Dermis blood vessel endothelial cell (primary cell): Measurements from ENCODE around the gene JAKMIP3. TPM values are rescaled to one million over a fixed set of nuclear protein-coding genes. Genes with fewer than 3 reads are reported as not detected.
A peak's percentile ranks its signal among the peaks of the same experiment; 100 is the strongest.

ENCODE experiments used
- DNase-seq: peaks from one replicate; pipeline ENCODE4 v3.0.0; 2010
- total RNA-seq: library from RNA; depleted of rRNA; stranded (reverse); fragments of >200 nt; gene quantifications from 2 replicates; pipeline ENCODE4 v1.2.3, GENCODE V29; 2014

Gene JAKMIP3
- total RNA-seq, 1 donor from 2014 or later = not detected

- no peak for DNase-seq
Measured at GRCh38 chr10:132044803-132045202, 20.9 kb upstream of the JAKMIP3 start.

- no peak for DNase-seq
Measured at GRCh38 chr10:132045324-132045723, 20.4 kb upstream of the JAKMIP3 start.

DNA sequence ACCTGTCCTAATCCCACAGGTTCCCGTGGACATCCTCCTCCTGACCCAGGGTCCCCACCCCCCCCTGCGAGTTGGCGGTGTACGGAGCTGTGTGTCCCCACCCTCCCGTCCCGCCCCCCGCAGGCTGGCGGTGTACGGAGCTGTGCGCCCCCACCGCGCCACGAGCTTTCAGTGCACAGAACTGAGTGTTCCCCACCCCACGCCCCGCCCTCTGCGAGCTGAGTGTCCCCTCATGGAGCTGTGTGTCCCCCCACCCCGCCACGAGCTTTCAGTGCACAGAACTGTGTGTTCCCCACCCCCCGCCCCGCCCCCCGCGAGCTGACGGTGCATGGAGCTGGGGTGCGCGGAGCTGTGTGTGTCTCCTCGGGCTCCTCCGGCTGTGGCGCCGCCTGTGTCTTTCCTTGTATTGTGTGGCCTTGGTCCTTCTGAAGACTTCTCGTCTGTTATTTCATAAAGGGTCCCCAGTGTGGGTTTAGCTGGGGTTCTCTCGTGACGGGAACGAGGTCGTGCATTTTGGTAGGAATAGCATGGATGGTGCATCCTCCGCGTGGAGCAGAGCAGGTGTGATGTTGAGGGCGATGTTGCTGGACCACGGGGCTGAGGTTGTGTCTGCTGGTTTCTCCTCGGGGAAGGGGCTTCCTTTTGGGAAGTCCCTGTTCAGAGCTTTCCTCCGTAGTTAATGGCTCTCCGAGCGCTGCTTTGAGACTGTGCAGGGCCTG lies 18.0 kb upstream of the JAKMIP3 start:
- no peak for DNase-seq

- DNase-seq = no peak
Measured at GRCh38 chr10:132048294-132048667, 17.5 kb upstream of the JAKMIP3 start.

DNA sequence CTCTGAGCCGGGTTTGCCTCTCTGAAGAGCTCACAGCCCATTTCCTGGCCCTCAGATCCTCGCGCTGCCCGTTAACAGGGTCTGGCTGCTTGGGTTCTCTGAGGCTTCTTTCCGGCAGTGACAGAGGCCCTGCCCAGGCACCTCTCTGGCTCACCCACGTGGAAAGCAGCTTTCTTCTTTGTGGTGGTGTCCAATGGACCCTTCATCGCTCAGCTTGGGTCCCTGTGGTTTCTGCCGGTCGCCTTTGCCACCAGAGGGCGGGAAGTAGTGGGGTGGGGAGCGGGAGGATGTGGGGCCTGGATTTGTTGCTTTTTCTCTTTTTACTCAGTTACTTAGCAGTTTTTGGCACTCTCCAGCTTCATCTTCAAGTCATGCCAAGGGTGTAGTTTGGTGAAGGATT lies 15.6 kb upstream of the JAKMIP3 start:
- DNase-seq = no peak

GRCh38 chr10:132052124-132052523 lies 13.6 kb upstream of the JAKMIP3 start:
- no peak for DNase-seq

- peak; percentile 10 for DNase-seq
Measured at GRCh38 chr10:132054564-132054963, 11.2 kb upstream of the JAKMIP3 start.

DNA sequence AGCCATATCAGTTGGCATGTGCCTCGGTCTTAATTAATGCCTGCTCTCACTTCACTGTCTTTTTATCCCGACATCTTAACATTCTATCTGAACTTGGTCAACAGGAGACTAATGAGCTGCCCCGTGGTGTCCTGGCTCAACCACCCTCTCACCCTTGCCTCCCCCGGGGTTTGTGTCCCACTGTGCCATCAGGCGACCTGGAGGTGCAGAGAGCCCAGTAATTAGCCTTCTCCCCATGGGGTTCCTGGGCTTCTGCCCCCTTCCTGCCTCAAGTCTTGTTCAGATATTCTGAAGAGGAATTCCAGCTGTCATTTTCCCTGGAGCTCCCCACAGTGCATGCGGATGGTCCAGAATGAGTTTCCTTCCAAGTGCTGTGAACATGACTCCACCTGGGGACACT lies 10.1 kb upstream of the JAKMIP3 start:
- DNase-seq = no peak

GRCh38 chr10:132056663-132057062 lies 9.1 kb upstream of the JAKMIP3 start:
- no peak for DNase-seq

DNA sequence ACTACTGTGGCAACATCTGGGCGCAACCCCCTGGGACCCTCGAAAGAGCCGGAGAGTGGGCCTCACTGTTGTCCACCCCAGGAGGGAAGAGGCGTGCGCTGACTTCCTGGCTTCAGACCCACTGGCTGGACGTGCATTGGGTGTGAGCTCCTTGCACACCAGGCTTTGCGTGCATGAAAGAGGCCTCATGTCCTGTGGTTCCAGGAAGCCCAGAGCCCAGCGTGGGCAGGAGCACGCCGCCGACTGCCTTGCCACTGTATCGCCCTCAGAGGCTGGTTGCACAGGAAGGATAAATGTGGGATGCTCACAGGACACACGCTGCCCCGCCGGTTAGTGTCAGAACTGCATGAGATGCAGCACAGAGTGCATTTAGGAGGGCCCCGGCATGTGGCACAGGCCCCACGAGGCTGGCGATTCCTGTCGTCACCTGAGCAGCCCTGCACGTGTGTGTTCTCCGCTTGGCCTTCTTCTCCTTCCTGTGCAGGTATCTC lies 8.5 kb upstream of the JAKMIP3 start:
- DNase-seq = no peak

GRCh38 chr10:132058111-132058745 lies 7.5 kb upstream of the JAKMIP3 start:
- no peak for DNase-seq

GRCh38 chr10:132058793-132059759 lies 6.7 kb upstream of the JAKMIP3 start:
- no peak for DNase-seq

GRCh38 chr10:132059760-132060508 lies 5.8 kb upstream of the JAKMIP3 start:
- DNase-seq = no peak

DNA sequence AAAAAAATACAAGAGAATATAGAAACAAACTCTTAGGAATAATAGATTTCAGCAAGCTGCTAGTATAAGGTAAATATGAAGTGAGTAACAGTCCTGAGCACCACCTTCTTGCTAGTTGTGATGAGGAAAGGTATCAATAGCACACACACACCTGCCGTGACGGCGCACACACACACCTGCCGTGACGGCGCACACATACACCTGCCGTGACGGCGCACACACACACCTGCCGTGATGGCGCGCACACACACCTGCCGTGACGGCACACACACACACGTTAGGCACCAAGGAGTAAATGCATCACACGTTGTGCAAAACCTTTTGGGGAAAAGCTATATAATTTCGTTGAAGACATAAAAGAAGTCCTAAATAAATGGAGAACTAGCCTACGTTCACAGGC lies 4.7 kb upstream of the JAKMIP3 start:
- DNase-seq = no peak

GRCh38 chr10:132061465-132061864 lies 4.3 kb upstream of the JAKMIP3 start:
- no peak for DNase-seq

DNA sequence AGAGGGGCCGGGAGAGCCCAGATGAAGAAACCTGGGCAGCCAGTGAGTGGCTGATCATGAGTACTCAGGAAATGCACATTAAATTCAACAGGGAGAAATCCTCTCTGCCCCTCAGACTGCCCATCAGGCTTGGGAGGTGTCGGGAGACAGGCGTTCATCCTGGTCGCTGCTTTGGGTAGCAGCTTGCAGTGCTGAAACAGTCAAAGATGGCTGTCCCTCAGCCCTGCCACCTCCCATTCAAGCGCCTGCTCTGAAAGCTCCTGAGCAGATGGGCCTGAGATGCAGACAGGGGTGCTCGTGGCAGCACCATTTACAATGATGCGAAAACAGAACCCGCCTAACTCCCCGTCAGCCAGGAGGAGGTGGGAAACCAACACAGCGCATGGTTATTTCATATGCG lies 3.6 kb upstream of the JAKMIP3 start:
- DNase-seq = no peak

GRCh38 chr10:132062641-132063390 lies 2.9 kb upstream of the JAKMIP3 start:
- DNase-seq = no peak

DNA sequence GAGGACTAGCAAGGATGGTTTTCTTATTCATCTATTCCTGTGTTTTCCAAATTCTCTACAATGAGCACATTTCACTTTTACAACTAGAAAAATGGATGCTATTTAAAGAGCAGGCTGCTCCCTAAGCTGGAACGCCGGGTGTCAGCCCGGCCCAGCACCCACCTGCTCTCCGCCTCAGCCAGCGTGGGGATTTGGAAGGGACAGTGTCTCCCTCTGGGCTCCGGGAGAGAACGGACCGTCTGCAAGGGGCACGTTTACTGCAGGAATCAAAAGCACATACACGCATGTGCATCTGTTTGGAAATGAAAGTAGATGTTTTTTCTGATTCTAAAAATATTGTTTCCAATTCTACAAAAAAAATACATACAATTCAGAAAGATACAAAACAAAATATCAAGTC lies 2.3 kb upstream of the JAKMIP3 start:
- no peak for DNase-seq

- DNase-seq = no peak
Measured at GRCh38 chr10:132064082-132064755, 1.5 kb upstream of the JAKMIP3 start.

- DNase-seq = no peak
Measured at GRCh38 chr10:132064771-132065437, 842 bp upstream of the JAKMIP3 start.

- no peak for DNase-seq
Measured at GRCh38 chr10:132066186-132066585, 440 bp downstream of the JAKMIP3 start.
